PC-9 (cell line): ENCODE measurements around the gene TANC1.

ENCODE experiments used
- CTCF ChIP-seq: fragments of 200-600 bp; sonication (generic); conservative IDR thresholded peaks from 2 replicates; pipeline ENCODE4 v1.6.1; 2017; ENCODE audit warnings: mixed run types, antibody characterized with exemption, mild to moderate bottlenecking, moderate library complexity
- EZH2 ChIP-seq: fragments of 200-600 bp; sonication (generic); IDR thresholded peaks from 2 replicates; pipeline ENCODE4 v1.8.0; 2017; ENCODE audit warnings: antibody characterized with exemption, low read depth

GRCh38 chr2:159125858-159126257, 157.4 kb downstream of the TANC1 start:
- TF ChIP-seq CTCF: no peak
- TF ChIP-seq EZH2: no peak
